ENCODE measurements around the gene STAB1.

STAB1 gene

GRCh38 chr3:52507359-52507758 lies 12.2 kb downstream of the STAB1 start:
- DNase-seq (ENCODE audit: low read depth in 2 of 2), result no peak

GRCh38 chr3:52509753-52510328 lies 14.7 kb downstream of the STAB1 start:
- no peak for DNase-seq (ENCODE audit: low read depth in 2 of 2)

- DNase-seq (ENCODE audit: low read depth in 2 of 2), result no peak
Observed at GRCh38 chr3:52511509-52511908, 16.4 kb downstream of the STAB1 start.

GRCh38 chr3:52512105-52512504 lies 17.0 kb downstream of the STAB1 start:
- DNase-seq (ENCODE audit: low read depth in 2 of 2), result no peak

GRCh38 chr3:52512727-52513126 lies 17.6 kb downstream of the STAB1 start:
- DNase-seq (ENCODE audit: low read depth in 2 of 2), result no peak

- DNase-seq (ENCODE audit: low read depth in 2 of 2), result no peak
Observed at GRCh38 chr3:52513281-52513680, 18.1 kb downstream of the STAB1 start.

GRCh38 chr3:52514576-52514975 lies 19.4 kb downstream of the STAB1 start:
- no peak for DNase-seq (ENCODE audit: low read depth in 2 of 2)

GRCh38 chr3:52515192-52515591 lies 20.1 kb downstream of the STAB1 start:
- DNase-seq (ENCODE audit: low read depth in 2 of 2), result no peak

GRCh38 chr3:52516509-52517195 lies 21.5 kb downstream of the STAB1 start:
- DNase-seq (ENCODE audit: low read depth in 2 of 2), result no peak

- DNase-seq (ENCODE audit: low read depth in 2 of 2), result no peak
Observed at GRCh38 chr3:52517796-52518722, 22.9 kb downstream of the STAB1 start.

- DNase-seq (ENCODE audit: low read depth in 2 of 2), result no peak
Observed at GRCh38 chr3:52518723-52519444, 23.7 kb downstream of the STAB1 start.

GRCh38 chr3:52519445-52520140 lies 24.5 kb downstream of the STAB1 start:
- DNase-seq (ENCODE audit: low read depth in 2 of 2), result no peak

GRCh38 chr3:52520141-52520667 lies 25.1 kb downstream of the STAB1 start:
- DNase-seq (ENCODE audit: low read depth in 2 of 2), result no peak

- DNase-seq (ENCODE audit: low read depth in 2 of 2), result no peak
Observed at GRCh38 chr3:52520716-52521487, 25.8 kb downstream of the STAB1 start.

GRCh38 chr3:52521488-52521824 lies 26.3 kb downstream of the STAB1 start:
- DNase-seq (ENCODE audit: low read depth in 2 of 2), result no peak

GRCh38 chr3:52521881-52522650 lies 26.9 kb downstream of the STAB1 start:
- no peak for DNase-seq (ENCODE audit: low read depth in 2 of 2)

GRCh38 chr3:52522651-52523251 lies 27.6 kb downstream of the STAB1 start:
- no peak for DNase-seq (ENCODE audit: low read depth in 2 of 2)

- no peak for DNase-seq (ENCODE audit: low read depth in 2 of 2)
Observed at GRCh38 chr3:52523386-52524257, 28.5 kb downstream of the STAB1 start.
